Measurements from ENCODE around the gene ISG20L2.

The ISG20L2 gene

DNA sequence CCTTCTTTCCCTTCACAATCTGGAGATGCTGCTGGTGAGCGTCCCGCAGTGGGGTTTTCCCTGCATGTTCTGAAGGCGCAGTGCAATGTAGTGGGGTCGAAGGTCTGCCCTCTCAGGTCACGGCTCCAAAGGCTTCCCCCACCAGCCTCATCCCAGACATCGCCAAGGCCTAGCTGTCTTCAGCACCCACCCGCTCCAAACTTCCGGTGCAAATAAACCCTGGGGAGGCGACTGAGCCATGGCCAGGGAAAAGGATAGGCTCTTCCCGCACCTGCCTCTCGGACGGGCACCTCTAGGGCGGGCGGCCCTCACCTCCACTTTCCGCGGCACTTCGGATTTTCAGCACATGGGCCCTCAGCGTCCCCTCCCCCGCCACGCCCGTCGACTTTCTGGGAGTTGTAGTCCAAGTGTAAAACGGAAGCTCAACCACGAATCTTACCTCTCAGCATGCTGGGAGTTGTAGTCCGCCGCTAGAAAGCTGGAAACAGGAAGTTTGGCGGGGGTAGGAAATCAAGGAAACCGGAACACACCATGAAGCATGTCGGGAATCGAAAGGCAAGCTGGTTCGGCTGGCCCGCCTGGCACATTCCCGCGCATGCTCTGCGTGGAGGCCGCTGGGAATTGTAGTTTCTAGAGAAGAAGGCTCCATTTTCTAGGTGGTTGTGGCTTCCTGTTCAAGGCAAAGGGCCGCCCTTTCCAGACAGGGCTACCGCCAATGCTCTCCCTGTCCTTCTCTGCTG lies 12.3 kb upstream of the ISG20L2 start, which contains the start of gene MRPL24:
Gene MRPL24 (minus strand): TSS at position 348 of the 740 bp plus-strand sequence. CDS start 2,384 bp downstream, outside the sequence.
- H3K36me3 ChIP-seq: peaks cover 63% of the 10 kb centered on the region
- H3K9me3 ChIP-seq (ENCODE audit: severe bottlenecking): no peaks in the 10 kb centered on the region
- TF ChIP-seq, protein P1, sequence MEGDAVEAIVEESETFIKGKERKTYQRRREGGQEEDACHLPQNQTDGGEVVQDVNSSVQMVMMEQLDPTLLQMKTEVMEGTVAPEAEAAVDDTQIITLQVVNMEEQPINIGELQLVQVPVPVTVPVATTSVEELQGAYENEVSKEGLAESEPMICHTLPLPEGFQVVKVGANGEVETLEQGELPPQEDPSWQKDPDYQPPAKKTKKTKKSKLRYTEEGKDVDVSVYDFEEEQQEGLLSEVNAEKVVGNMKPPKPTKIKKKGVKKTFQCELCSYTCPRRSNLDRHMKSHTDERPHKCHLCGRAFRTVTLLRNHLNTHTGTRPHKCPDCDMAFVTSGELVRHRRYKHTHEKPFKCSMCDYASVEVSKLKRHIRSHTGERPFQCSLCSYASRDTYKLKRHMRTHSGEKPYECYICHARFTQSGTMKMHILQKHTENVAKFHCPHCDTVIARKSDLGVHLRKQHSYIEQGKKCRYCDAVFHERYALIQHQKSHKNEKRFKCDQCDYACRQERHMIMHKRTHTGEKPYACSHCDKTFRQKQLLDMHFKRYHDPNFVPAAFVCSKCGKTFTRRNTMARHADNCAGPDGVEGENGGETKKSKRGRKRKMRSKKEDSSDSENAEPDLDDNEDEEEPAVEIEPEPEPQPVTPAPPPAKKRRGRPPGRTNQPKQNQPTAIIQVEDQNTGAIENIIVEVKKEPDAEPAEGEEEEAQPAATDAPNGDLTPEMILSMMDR (IDR thresholded peaks at IDR 0.05; ENCODE audit: low read depth, low read length): no peak
- DNase-seq: peak; percentile 100
- H3K27ac ChIP-seq: peak within 1 kb of the TSS; percentile 77
- H3K4me3 ChIP-seq (ENCODE audit: low read depth, low read length): peak within 1 kb of the TSS; percentile 67
- H3K27me3 ChIP-seq (ENCODE audit: insufficient read depth, low read depth, severe bottlenecking): no peaks in the 10 kb centered on the region

DNA sequence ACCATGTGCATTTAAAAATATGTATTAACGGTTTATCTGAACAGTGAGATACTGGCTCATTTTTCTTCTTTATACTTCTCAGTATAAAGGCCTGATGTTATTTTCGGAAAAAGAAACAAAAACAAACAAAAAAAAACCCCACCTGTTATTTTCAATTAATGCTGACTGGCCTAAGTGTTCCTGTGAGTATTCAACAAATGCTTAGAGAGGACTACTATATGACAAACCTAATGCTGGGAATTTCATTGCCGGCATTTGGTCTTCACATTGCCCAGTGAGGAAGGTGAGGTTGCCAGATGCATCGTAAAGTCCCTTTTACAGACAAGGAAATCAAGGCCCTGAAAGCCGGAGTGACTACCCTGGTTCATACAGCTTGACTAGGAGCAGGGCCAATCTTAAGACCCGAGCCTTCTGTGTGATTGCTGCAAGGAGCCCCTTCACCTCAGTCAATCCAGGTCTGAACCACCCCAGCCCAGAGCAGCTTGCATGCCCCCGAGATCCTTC lies 11.7 kb upstream of the ISG20L2 start:
- no peak for DNase-seq

DNA sequence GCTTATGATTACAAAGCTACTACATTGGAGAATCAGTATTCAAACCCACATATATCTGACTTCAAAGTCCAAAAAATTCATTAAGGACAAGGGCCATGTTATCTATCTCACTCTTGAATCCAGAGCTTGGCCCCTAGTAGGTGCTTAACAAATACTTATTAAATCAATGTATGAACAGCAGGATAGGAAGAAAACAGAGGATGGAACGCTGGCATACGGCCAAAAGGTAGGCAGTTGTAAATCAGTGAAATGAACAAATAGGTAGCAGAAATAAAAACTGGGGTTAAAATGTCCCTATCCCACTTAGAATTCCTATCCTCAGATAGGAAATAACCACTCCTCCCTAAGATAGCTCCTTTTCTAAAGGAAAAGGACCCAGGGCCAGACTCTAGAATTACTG lies 10.3 kb upstream of the ISG20L2 start:
- TF ChIP-seq, protein P1 (IDR thresholded peaks at IDR 0.05; ENCODE audit: low read depth, low read length): no peak
- Histone ChIP-seq H3K27me3 (ENCODE audit: insufficient read depth, low read depth, severe bottlenecking) (no peaks in the 10 kb centered on the region), H3K36me3 (peaks cover 49% of the 10 kb centered on the region), H3K9me3 (ENCODE audit: severe bottlenecking) (no peaks in the 10 kb centered on the region), H3K27ac (no peak overlapping the region), H3K4me3 (ENCODE audit: low read depth, low read length) (no peak overlapping the region)
- no peak for DNase-seq

More for the DNA sequence above, 11.7 kb upstream of the ISG20L2 start:
- Histone ChIP-seq H3K9me3 (ENCODE audit: severe bottlenecking) (no peaks in the 10 kb centered on the region), H3K4me3 (ENCODE audit: low read depth, low read length) (peak overlapping the region; percentile 67), H3K27ac (peak overlapping the region; percentile 77), H3K27me3 (ENCODE audit: insufficient read depth, low read depth, severe bottlenecking) (no peaks in the 10 kb centered on the region), H3K36me3 (peaks cover 57% of the 10 kb centered on the region)
- TF ChIP-seq, protein P1 (IDR thresholded peaks at IDR 0.05; ENCODE audit: low read depth, low read length): no peak

DNA sequence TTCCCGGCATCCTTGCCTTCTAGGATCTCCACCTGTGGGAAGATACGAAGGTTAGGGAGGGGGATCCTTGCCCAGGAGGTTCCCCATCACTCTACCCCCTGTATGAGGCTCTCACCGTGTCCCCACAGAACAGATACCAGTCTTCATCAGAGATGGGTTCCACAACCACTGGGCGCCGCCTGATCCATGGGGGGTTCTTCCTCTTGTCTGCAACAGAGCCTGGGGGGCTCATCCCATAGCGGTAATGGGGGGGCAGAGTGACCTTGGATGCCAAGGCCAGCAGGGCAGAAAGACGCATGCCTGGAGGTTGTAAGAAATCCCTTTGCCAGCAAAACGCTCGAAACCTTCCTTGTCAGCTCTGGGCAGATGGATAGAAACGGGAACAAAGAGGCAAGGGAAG lies 9.8 kb upstream of the ISG20L2 start:
- TF ChIP-seq, protein P1 (IDR thresholded peaks at IDR 0.05; ENCODE audit: low read depth, low read length): no peak
- Histone ChIP-seq H3K27ac (no peak overlapping the region), H3K4me3 (ENCODE audit: low read depth, low read length) (no peak overlapping the region), H3K27me3 (ENCODE audit: insufficient read depth, low read depth, severe bottlenecking) (no peaks in the 10 kb centered on the region), H3K36me3 (peaks cover 49% of the 10 kb centered on the region), H3K9me3 (ENCODE audit: severe bottlenecking) (no peaks in the 10 kb centered on the region)
- DNase-seq: no peak

DNA sequence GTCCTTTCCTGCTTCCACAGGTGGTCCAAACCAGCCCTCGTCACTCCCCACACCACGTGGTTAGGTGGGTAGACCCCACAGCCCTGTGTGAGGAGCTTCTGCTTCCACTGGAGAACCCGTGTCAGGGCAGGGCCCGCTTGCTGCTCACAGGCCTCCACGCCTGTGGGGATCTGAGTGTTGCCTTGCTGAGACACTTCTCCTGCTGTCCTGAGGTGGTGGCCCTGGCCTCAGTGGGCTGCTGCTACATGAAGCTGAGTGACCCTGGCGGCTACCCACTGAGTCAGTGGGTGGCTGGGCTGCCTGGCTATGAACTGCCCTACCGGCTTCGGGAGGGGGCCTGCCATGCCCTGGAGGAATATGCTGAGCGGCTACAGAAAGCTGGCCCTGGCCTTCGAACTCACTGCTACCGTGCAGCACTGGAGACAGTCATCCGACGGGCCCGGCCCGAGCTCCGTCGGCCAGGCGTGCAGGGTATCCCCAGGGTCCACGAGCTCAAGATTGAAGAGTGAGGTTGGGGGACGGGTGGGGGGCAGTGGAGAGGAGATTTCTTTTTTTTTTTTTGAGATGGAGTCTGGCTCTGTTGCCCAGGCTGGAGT lies 5.5 kb upstream of the ISG20L2 start:
- no peaks in the 10 kb centered on the region for H3K27me3 ChIP-seq (ENCODE audit: insufficient read depth, low read depth, severe bottlenecking)
- no peak overlapping the region for H3K27ac ChIP-seq
- DNase-seq: no peak
- no peaks in the 10 kb centered on the region for H3K9me3 ChIP-seq (ENCODE audit: severe bottlenecking)
- H3K4me3 ChIP-seq (ENCODE audit: low read depth, low read length): no peak overlapping the region
- TF ChIP-seq, protein P1 (IDR thresholded peaks at IDR 0.05; ENCODE audit: low read depth, low read length): no peak
- peaks cover 42% of the 10 kb centered on the region for H3K36me3 ChIP-seq
